ENCODE measurements around the gene RIN3.
"Not testable (repeated sequence)": the region's sequence is repeated elsewhere in the genome, so short reads cannot be mapped to it uniquely, and the experiment has no call there.

RIN3 gene

DNA sequence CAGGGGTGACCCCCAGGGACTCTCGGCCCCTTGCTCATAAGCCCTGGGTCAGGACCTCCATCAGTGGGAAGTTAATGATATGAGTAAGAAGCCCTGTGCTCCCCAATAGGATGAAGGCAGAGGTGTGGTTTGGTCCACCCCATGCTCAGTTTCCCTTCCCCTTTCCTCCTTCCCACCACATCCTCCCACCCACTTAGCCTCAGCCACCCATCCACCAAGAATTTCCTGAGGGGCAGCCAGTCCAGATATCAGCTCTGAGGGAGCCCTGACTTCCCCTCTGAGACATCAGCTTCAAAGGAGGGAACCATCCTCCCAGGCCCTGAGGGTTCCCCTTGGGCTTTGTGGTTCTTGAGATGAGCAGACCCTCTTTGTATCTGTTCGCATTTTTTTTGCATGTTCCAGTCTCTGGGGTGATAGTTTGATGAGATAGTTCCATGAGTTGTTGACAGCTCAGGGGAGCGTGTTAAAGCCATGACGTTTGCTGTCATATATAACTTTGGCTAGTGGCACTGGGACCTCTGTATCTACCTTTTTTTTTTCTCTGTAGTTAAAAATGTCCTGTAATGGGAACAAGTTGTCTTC lies 163.6 kb downstream of the RIN3 start:
- Histone ChIP-seq H2BK5ac (ENCODE audit: low read length) (no peak overlapping the region), H3K27ac (ENCODE audit: low read depth, low read length) (no peak overlapping the region), H4K8ac (ENCODE audit: low read depth, low read length) (no peak overlapping the region), H4K5ac (ENCODE audit: low read length) (no peak overlapping the region), H3K23ac (ENCODE audit: low read length) (no peak overlapping the region), H3K36me3 (ENCODE audit: control insufficient read depth, insufficient read depth, low read length) (no peaks in the 10 kb centered on the region), H2BK15ac (replicated peaks; ENCODE audit: low read depth) (no peak overlapping the region), H3K9ac (ENCODE audit: low read length) (no peak overlapping the region), H3K27me3 (ENCODE audit: insufficient read depth, low read length, poor library complexity) (no peaks in the 10 kb centered on the region), H3K4me2 (ENCODE audit: low read length) (no peak overlapping the region), H3K79me1 (ENCODE audit: low read length) (no peaks in the 10 kb centered on the region), H3K18ac (ENCODE audit: low read length) (no peak overlapping the region), H3K4ac (ENCODE audit: low read depth, low read length) (no peak overlapping the region), H3K56ac (ENCODE audit: low read length) (no peak overlapping the region), H2AK5ac (ENCODE audit: low read length) (no peak overlapping the region), H2BK120ac (ENCODE audit: low read depth, low read length) (no peak overlapping the region), H3K79me2 (ENCODE audit: control insufficient read depth, insufficient read depth, low read length) (no peaks in the 10 kb centered on the region), H3K4me1 (ENCODE audit: control insufficient read depth, low read depth, low read length) (no peaks in the 10 kb centered on the region), H3K4me3 (ENCODE audit: low read length) (no peak overlapping the region)
- DNase-seq = no peak
- WGBS (ENCODE audit: extremely low coverage, insufficient coverage, low lambda C conversion rate) = no CpG with 5 or more reads among the region's 4 CpGs

DNA sequence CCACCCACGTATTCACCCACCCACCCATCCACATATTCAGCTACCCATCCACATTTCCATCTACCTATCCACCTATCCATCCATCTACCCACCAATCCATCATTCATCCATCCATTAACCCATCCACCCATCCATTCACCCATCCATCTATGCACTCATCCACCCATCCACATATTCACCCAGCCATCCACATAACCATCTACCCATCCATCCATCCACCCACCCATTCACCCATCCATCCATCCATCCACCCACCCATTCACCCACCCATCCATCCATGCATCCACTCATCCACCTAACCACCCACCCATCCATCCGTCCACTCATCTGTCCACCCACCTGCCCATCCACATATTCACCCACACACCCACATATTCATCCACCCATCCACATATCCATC lies 164.4 kb downstream of the RIN3 start:
- H3K4me3 ChIP-seq (ENCODE audit: low read length) = no peak overlapping the region
- H3K27me3 ChIP-seq (ENCODE audit: insufficient read depth, low read length, poor library complexity) = no peaks in the 10 kb centered on the region
- no CpG with 5 or more reads among the region's 2 CpGs for WGBS (ENCODE audit: extremely low coverage, insufficient coverage, low lambda C conversion rate)

DNA sequence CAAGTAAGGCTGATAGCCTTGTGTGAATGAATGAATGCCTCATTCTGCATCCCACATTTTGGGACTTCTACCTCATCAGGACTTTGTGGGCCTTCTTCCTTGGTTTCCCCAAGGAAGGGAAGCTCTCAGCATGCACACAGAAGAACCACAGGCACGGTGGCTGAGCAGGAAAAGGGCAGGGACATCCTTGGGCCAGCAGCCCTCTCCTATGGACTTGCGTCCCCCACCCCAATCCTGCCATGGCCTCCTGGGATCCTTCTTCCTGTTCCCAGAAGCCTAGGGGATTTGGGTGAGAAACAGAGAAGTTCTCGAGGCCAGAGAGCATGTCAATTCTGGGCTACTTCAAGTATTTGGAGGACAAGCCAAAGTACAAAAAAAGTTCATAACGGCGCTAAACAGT lies 165.2 kb downstream of the RIN3 start:
- Histone ChIP-seq H2BK120ac (ENCODE audit: low read depth, low read length) (no peak overlapping the region), H3K9ac (ENCODE audit: low read length) (no peak overlapping the region), H3K27me3 (ENCODE audit: insufficient read depth, low read length, poor library complexity) (no peaks in the 10 kb centered on the region), H4K8ac (ENCODE audit: low read depth, low read length) (no peak overlapping the region), H2AK5ac (ENCODE audit: low read length) (no peak overlapping the region), H3K79me2 (ENCODE audit: control insufficient read depth, insufficient read depth, low read length) (no peaks in the 10 kb centered on the region), H2BK5ac (ENCODE audit: low read length) (no peak overlapping the region), H3K18ac (ENCODE audit: low read length) (no peak overlapping the region), H3K4ac (ENCODE audit: low read depth, low read length) (no peak overlapping the region), H3K4me2 (ENCODE audit: low read length) (no peak overlapping the region), H3K4me1 (ENCODE audit: control insufficient read depth, low read depth, low read length) (no peaks in the 10 kb centered on the region), H3K79me1 (ENCODE audit: low read length) (no peaks in the 10 kb centered on the region), H3K4me3 (ENCODE audit: low read length) (no peak overlapping the region), H3K36me3 (ENCODE audit: control insufficient read depth, insufficient read depth, low read length) (no peaks in the 10 kb centered on the region), H3K23ac (ENCODE audit: low read length) (no peak overlapping the region), H3K56ac (ENCODE audit: low read length) (no peak overlapping the region), H3K27ac (ENCODE audit: low read depth, low read length) (no peak overlapping the region), H4K5ac (ENCODE audit: low read length) (no peak overlapping the region), H2BK15ac (replicated peaks; ENCODE audit: low read depth) (no peak overlapping the region)
- no CpG with 5 or more reads among the region's 5 CpGs for WGBS (ENCODE audit: extremely low coverage, insufficient coverage, low lambda C conversion rate)
- DNase-seq = no peak

More for the DNA sequence above, 164.4 kb downstream of the RIN3 start:
- H4K5ac ChIP-seq (ENCODE audit: low read length) = no peak overlapping the region
- no peak overlapping the region for H2BK15ac ChIP-seq (replicated peaks; ENCODE audit: low read depth)
- no peak overlapping the region for H3K23ac ChIP-seq (ENCODE audit: low read length)
- H3K36me3 ChIP-seq (ENCODE audit: control insufficient read depth, insufficient read depth, low read length) = no peaks in the 10 kb centered on the region
- no peak overlapping the region for H3K4ac ChIP-seq (ENCODE audit: low read depth, low read length)
- no peaks in the 10 kb centered on the region for H3K79me2 ChIP-seq (ENCODE audit: control insufficient read depth, insufficient read depth, low read length)
- no peak overlapping the region for H3K56ac ChIP-seq (ENCODE audit: low read length)
- DNase-seq = no peak
- H3K4me2 ChIP-seq (ENCODE audit: low read length) = no peak overlapping the region
- no peak overlapping the region for H3K27ac ChIP-seq (ENCODE audit: low read depth, low read length)
- no peak overlapping the region for H2BK120ac ChIP-seq (ENCODE audit: low read depth, low read length)
- no peak overlapping the region for H3K18ac ChIP-seq (ENCODE audit: low read length)
- H2BK5ac ChIP-seq (ENCODE audit: low read length) = no peak overlapping the region
- no peak overlapping the region for H3K9ac ChIP-seq (ENCODE audit: low read length)
- H3K79me1 ChIP-seq (ENCODE audit: low read length) = no peaks in the 10 kb centered on the region
- no peak overlapping the region for H4K8ac ChIP-seq (ENCODE audit: low read depth, low read length)
- no peak overlapping the region for H2AK5ac ChIP-seq (ENCODE audit: low read length)
- no peaks in the 10 kb centered on the region for H3K4me1 ChIP-seq (ENCODE audit: control insufficient read depth, low read depth, low read length)

DNA sequence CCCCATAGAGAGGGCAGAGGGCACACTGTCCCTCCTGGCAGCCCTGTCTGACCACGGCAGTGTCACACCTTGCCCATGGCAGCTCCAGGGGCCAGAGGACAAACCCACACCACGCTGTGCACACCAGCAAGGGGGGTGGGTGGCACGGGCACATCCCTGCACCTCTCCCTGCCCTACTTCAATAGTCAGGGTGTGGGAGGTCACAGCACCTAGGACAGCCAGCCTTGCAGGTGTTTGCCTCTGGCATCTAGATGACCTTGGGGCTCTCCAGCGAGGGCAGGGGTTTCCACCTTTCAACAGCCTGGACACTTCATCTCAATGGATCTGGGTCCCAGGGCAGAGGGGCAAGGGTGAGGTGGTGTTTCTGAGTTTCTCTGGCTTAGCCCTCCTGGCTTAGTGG lies 165.7 kb downstream of the RIN3 start:
- H3K27me3 ChIP-seq (ENCODE audit: insufficient read depth, low read length, poor library complexity) = no peaks in the 10 kb centered on the region
- no CpG with 5 or more reads among the region's 4 CpGs for WGBS (ENCODE audit: extremely low coverage, insufficient coverage, low lambda C conversion rate)
- H3K23ac ChIP-seq (ENCODE audit: low read length) = no peak overlapping the region
- H3K4me1 ChIP-seq (ENCODE audit: control insufficient read depth, low read depth, low read length) = no peaks in the 10 kb centered on the region
- no peak overlapping the region for H2BK120ac ChIP-seq (ENCODE audit: low read depth, low read length)
- no peak overlapping the region for H2AK5ac ChIP-seq (ENCODE audit: low read length)
- H3K18ac ChIP-seq (ENCODE audit: low read length) = no peak overlapping the region
- no peak overlapping the region for H3K4me2 ChIP-seq (ENCODE audit: low read length)
- DNase-seq = no peak
- H3K4ac ChIP-seq (ENCODE audit: low read depth, low read length) = no peak overlapping the region
- no peak overlapping the region for H2BK15ac ChIP-seq (replicated peaks; ENCODE audit: low read depth)
- no peaks in the 10 kb centered on the region for H3K36me3 ChIP-seq (ENCODE audit: control insufficient read depth, insufficient read depth, low read length)
- H3K79me1 ChIP-seq (ENCODE audit: low read length) = no peaks in the 10 kb centered on the region
- H3K4me3 ChIP-seq (ENCODE audit: low read length) = no peak overlapping the region
- no peak overlapping the region for H3K9ac ChIP-seq (ENCODE audit: low read length)
- H2BK5ac ChIP-seq (ENCODE audit: low read length) = no peak overlapping the region
- no peaks in the 10 kb centered on the region for H3K79me2 ChIP-seq (ENCODE audit: control insufficient read depth, insufficient read depth, low read length)
- H4K8ac ChIP-seq (ENCODE audit: low read depth, low read length) = no peak overlapping the region
- H3K27ac ChIP-seq (ENCODE audit: low read depth, low read length) = no peak overlapping the region
- H4K5ac ChIP-seq (ENCODE audit: low read length) = no peak overlapping the region
- no peak overlapping the region for H3K56ac ChIP-seq (ENCODE audit: low read length)

DNA sequence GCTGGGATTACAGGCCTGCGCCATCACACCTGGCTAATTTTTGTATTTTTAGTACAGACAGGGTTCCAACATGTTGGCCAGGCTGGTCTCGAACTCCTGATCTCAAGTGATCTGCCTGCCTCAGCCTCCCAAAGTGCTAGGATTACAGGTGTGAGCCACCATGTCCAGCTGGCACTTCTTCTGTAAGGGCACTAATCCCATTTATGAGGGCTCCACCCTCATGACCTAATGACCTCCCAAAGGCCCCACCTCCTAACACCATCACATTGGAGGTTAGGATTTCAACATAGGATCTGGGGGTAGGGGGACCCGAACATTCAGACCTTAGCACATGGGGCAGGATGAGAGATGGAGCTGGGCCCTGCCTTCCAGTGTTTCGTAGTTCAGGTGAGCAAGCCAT lies 166.7 kb downstream of the RIN3 start:
- H3K4me1 ChIP-seq (ENCODE audit: control insufficient read depth, low read depth, low read length); H3K27ac ChIP-seq (ENCODE audit: low read depth, low read length); H3K23ac ChIP-seq (ENCODE audit: low read length); H2BK120ac ChIP-seq (ENCODE audit: low read depth, low read length); H3K4me3 ChIP-seq (ENCODE audit: low read length); H3K4ac ChIP-seq (ENCODE audit: low read depth, low read length); H4K8ac ChIP-seq (ENCODE audit: low read depth, low read length); H2BK5ac ChIP-seq (ENCODE audit: low read length); H3K9ac ChIP-seq (ENCODE audit: low read length); H2BK15ac ChIP-seq (replicated peaks; ENCODE audit: low read depth); H4K5ac ChIP-seq (ENCODE audit: low read length); H3K79me2 ChIP-seq (ENCODE audit: control insufficient read depth, insufficient read depth, low read length); H3K27me3 ChIP-seq (ENCODE audit: insufficient read depth, low read length, poor library complexity); H3K79me1 ChIP-seq (ENCODE audit: low read length); H3K18ac ChIP-seq (ENCODE audit: low read length); H2AK5ac ChIP-seq (ENCODE audit: low read length); H3K4me2 ChIP-seq (ENCODE audit: low read length); H3K56ac ChIP-seq (ENCODE audit: low read length); H3K36me3 ChIP-seq (ENCODE audit: control insufficient read depth, insufficient read depth, low read length); DNase-seq: not testable (repeated sequence)
- no CpG with 5 or more reads among the region's 4 CpGs for WGBS (ENCODE audit: extremely low coverage, insufficient coverage, low lambda C conversion rate)

All from mesendoderm (in vitro differentiated cells).